Kidney glomerular epithelial cell (primary cell): ENCODE results near the gene VANGL1.

Experiments
- DNase-seq: peaks from one replicate; lab custom pipeline; 2025; lab: John Stamatoyannopoulos, UW

Gene VANGL1

GRCh38 chr1:115744646-115745275 is 103.0 kb downstream of the VANGL1 start:
- no peak for DNase-seq

GRCh38 chr1:115746021-115746690 is 104.4 kb downstream of the VANGL1 start:
- DNase-seq: no peak
